Chondrocyte (in vitro differentiated cells): Measurements from ENCODE around the gene NUBPL. TPM values are rescaled to one million over a fixed set of nuclear protein-coding genes. Genes with fewer than 3 reads are reported as not detected.
"Not testable (repeated sequence)": the region's sequence is repeated elsewhere in the genome, so short reads cannot be mapped to it uniquely, and the experiment has no call there.

ENCODE experiments used
- DNase-seq: peaks from one replicate; pipeline ENCODE4 v3.0.0; 2021; ENCODE audit warnings: mixed read lengths, low spot score
- H3K27ac Mint-ChIP-seq: one replicate; pipeline ENCODE4 v1.8.0; 2021; ENCODE audit warnings: mild to moderate bottlenecking, moderate library complexity, mixed read lengths; ENCODE audit not compliant: unreplicated experiment
- H3K27me3 Mint-ChIP-seq: 2 replicates; pipeline ENCODE4 v1.8.0; 2021; ENCODE audit warnings: low read depth, mixed read lengths
- H3K36me3 Mint-ChIP-seq: 2 replicates; pipeline ENCODE4 v1.8.0; 2021; ENCODE audit warnings: low read depth, mixed read lengths
- H3K4me1 Mint-ChIP-seq: 2 replicates; pipeline ENCODE4 v1.8.0; 2021; ENCODE audit warnings: low read depth, mild to moderate bottlenecking, mixed read lengths
- H3K4me3 Mint-ChIP-seq: one replicate; pipeline ENCODE4 v1.8.0; 2021; ENCODE audit warnings: mild to moderate bottlenecking, moderate library complexity, mixed read lengths; ENCODE audit not compliant: unreplicated experiment
- H3K9me3 Mint-ChIP-seq: 2 replicates; pipeline ENCODE4 v1.8.0; 2021; ENCODE audit warnings: low read depth, mixed read lengths
- CTCF ChIP-seq: fragments of 200-600 bp; sonication (generic); IDR thresholded peaks from 2 replicates; pipeline ENCODE4 v1.5.0; 2021; ENCODE audit warnings: antibody characterized with exemption, mild to moderate bottlenecking, moderate library complexity
- total RNA-seq: library from RNA; stranded (reverse); gene quantifications from 3 replicates; pipeline ENCODE4 v1.2.1, GENCODE V29; 2021

Gene NUBPL
- total RNA-seq, 1 donor from 2014 or later: 9.8 TPM

GRCh38 chr14:31703056-31703455, 141.9 kb downstream of the NUBPL start:
- DNase-seq: no peak
- no peak overlapping the region for H3K4me3 Mint-ChIP-seq
- no peaks in the 10 kb centered on the region for H3K4me1 Mint-ChIP-seq
- peaks cover 5% of the 10 kb centered on the region for H3K9me3 Mint-ChIP-seq
- peaks cover 5% of the 10 kb centered on the region for H3K36me3 Mint-ChIP-seq
- H3K27ac Mint-ChIP-seq: no peak overlapping the region
- H3K27me3 Mint-ChIP-seq: no peaks in the 10 kb centered on the region
- no peak for TF ChIP-seq CTCF

GRCh38 chr14:31705731-31706130, 144.5 kb downstream of the NUBPL start:
- Mint-ChIP-seq H3K27me3 (no peaks in the 10 kb centered on the region), H3K27ac (no peak overlapping the region), H3K4me3 (no peak overlapping the region), H3K9me3 (peaks cover 5% of the 10 kb centered on the region), H3K36me3 (peaks cover 9% of the 10 kb centered on the region), H3K4me1 (no peaks in the 10 kb centered on the region)
- no peak for DNase-seq
- no peak for TF ChIP-seq CTCF

GRCh38 chr14:31708661-31709060, 147.5 kb downstream of the NUBPL start:
- not testable (repeated sequence) for DNase-seq, H3K27me3 Mint-ChIP-seq, H3K4me3 Mint-ChIP-seq, H3K4me1 Mint-ChIP-seq, H3K27ac Mint-ChIP-seq, H3K9me3 Mint-ChIP-seq
- peaks cover 12% of the 10 kb centered on the region for H3K36me3 Mint-ChIP-seq

- no peaks in the 10 kb centered on the region for H3K27me3 Mint-ChIP-seq
- DNase-seq: no peak
- H3K36me3 Mint-ChIP-seq: peaks cover 7% of the 10 kb centered on the region
- no peak for TF ChIP-seq CTCF
- no peak overlapping the region for H3K27ac Mint-ChIP-seq
- no peaks in the 10 kb centered on the region for H3K4me1 Mint-ChIP-seq
- no peak overlapping the region for H3K4me3 Mint-ChIP-seq
- peaks cover 7% of the 10 kb centered on the region for H3K9me3 Mint-ChIP-seq
These were observed 151.3 kb downstream of the NUBPL start for GRCh38 chr14:31712244-31713127.

GRCh38 chr14:31716208-31716607, 155.0 kb downstream of the NUBPL start:
- Mint-ChIP-seq H3K4me3 (no peak overlapping the region), H3K36me3 (peaks cover 4% of the 10 kb centered on the region), H3K27ac (no peak overlapping the region), H3K4me1 (no peaks in the 10 kb centered on the region), H3K27me3 (no peaks in the 10 kb centered on the region), H3K9me3 (peaks cover 7% of the 10 kb centered on the region)
- no peak for DNase-seq
- TF ChIP-seq CTCF: no peak
